ENCODE measurements around the gene KRTAP6-1.

GRCh38 chr21:30625449-30626165, 11.9 kb upstream of the KRTAP6-1 start:
- TF ChIP-seq CTCF (conservative IDR thresholded peaks at IDR 0.05; ENCODE audit: low read length) (no peak), EZH2phosphoT487 (IDR thresholded peaks at IDR 0.05; ENCODE audit: borderline replicate concordance, low read depth, low read length) (no peak)
